ENCODE measurements around the gene CCDC85B. TPM values are rescaled to one million over a fixed set of nuclear protein-coding genes. Genes with fewer than 3 reads are reported as not detected.

Gene CCDC85B
- total RNA-seq, 1 donor from 2014 or later, result 28.6 TPM

GRCh38 chr11:65918211-65919140 is 28.0 kb downstream of the CCDC85B start, which contains the start of gene C11orf68:
TSS of gene C11orf68 (minus strand) at chr11:65919062. CDS start at chr11:65919031, 31 bp downstream.
- Histone ChIP-seq H3K36me3 (peaks cover 26% of the 10 kb centered on the region), H3K27me3 (ENCODE audit: low read depth) (no peaks in the 10 kb centered on the region), H3K4me1 (peaks cover 51% of the 10 kb centered on the region), H3K4me3 (peak within 1 kb of the TSS; percentile 99), H3K9me3 (no peaks in the 10 kb centered on the region), H3K27ac (peak within 1 kb of the TSS; percentile 97)
- TF ChIP-seq CTCF (IDR thresholded peaks at IDR 0.05), result no peak
- DNase-seq (no peak), ATAC-seq (no peak)
- intact Hi-C loops (cut with DNase I), result no loop called here

- Histone ChIP-seq H3K4me1 (peaks cover 51% of the 10 kb centered on the region), H3K4me3 (peak within 1 kb of the TSS; percentile 99), H3K27ac (peak within 1 kb of the TSS; percentile 97), H3K36me3 (peaks cover 28% of the 10 kb centered on the region), H3K9me3 (no peaks in the 10 kb centered on the region), H3K27me3 (ENCODE audit: low read depth) (no peaks in the 10 kb centered on the region)
- peak; percentile 11 for TF ChIP-seq CTCF (IDR thresholded peaks at IDR 0.05)
- ATAC-seq, result peak; percentile 94 to 96
- intact Hi-C loops (cut with DNase I), result no loop called here
- DNase-seq, result peak; percentile 100
These were observed 28.7 kb downstream of the CCDC85B start, which contains the start of gene DRAP1 for GRCh38 chr11:65919141-65919572. TSS of gene DRAP1 (plus strand) at chr11:65919426. CDS start at chr11:65919502, 76 bp downstream.

GRCh38 chr11:65919573-65920371 is 29.3 kb downstream of the CCDC85B start:
- H3K4me1 ChIP-seq, result peaks cover 48% of the 10 kb centered on the region
- DNase-seq (peak; percentile 77), ATAC-seq (peak; percentile 46 to 59)
- peaks cover 28% of the 10 kb centered on the region for H3K36me3 ChIP-seq
- intact Hi-C loops (cut with DNase I), result no loop called here
- H3K9me3 ChIP-seq, result no peaks in the 10 kb centered on the region
- H3K27ac ChIP-seq, result peak overlapping the region; percentile 88
- TF ChIP-seq CTCF (IDR thresholded peaks at IDR 0.05), result no peak
- H3K4me3 ChIP-seq, result peak overlapping the region; percentile 99
- H3K27me3 ChIP-seq (ENCODE audit: low read depth), result no peaks in the 10 kb centered on the region

- TF ChIP-seq CTCF (IDR thresholded peaks at IDR 0.05), result no peak
- H3K4me1 ChIP-seq, result peaks cover 42% of the 10 kb centered on the region
- peak overlapping the region; percentile 88 for H3K27ac ChIP-seq
- no peak for ATAC-seq
- intact Hi-C loops (cut with DNase I), result no loop called here
- DNase-seq, result no peak
- H3K4me3 ChIP-seq, result peak overlapping the region; percentile 99
- H3K9me3 ChIP-seq, result no peaks in the 10 kb centered on the region
- H3K36me3 ChIP-seq, result peaks cover 28% of the 10 kb centered on the region
- H3K27me3 ChIP-seq (ENCODE audit: low read depth), result no peaks in the 10 kb centered on the region
These were observed 29.9 kb downstream of the CCDC85B start for GRCh38 chr11:65920372-65920802.

- Histone ChIP-seq H3K36me3 (peaks cover 28% of the 10 kb centered on the region), H3K27me3 (ENCODE audit: low read depth) (no peaks in the 10 kb centered on the region), H3K4me3 (peak overlapping the region; percentile 99), H3K4me1 (peaks cover 35% of the 10 kb centered on the region), H3K27ac (no peak overlapping the region), H3K9me3 (no peaks in the 10 kb centered on the region)
- intact Hi-C loops (cut with DNase I), result no loop called here
- TF ChIP-seq CTCF (IDR thresholded peaks at IDR 0.05), result no peak
- ATAC-seq, result no peak
- no peak for DNase-seq
These were observed 30.6 kb downstream of the CCDC85B start for GRCh38 chr11:65921033-65921555.

All from lower lobe of right lung (tissue), 2 donors.